ENCODE data around the gene TESMIN.
A peak's percentile ranks its signal among the peaks of the same experiment; 100 is the strongest.

Gene TESMIN

DNA sequence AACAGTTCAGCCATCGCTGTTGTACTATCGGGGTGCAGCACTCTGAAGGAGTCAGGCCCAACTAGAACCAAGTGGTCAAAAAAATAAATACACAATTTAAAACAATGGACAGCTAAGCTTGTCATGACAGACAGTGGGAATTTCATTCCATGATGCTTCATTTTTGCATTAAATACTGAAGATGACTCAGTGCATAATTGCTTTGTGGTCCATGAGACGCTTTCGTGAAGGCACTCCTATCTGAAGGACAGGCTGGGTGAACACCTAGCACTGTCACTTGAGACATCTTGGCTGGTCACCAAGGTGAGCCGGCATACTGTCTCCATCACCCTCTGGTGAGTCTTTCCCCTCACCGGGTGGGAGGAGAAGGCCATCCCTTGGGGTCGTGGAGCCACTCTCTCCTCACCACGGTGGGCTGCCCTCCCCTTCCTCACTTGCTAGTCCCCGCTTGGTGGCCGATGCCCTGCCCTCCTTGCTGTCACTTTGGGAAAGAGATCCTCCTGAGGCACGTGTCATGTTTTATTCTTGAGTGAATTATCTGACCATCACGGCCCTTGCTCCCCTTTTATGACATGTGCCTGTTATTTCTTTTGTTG lies 4.9 kb upstream of the TESMIN start:
- TF ChIP-seq, protein P1, sequence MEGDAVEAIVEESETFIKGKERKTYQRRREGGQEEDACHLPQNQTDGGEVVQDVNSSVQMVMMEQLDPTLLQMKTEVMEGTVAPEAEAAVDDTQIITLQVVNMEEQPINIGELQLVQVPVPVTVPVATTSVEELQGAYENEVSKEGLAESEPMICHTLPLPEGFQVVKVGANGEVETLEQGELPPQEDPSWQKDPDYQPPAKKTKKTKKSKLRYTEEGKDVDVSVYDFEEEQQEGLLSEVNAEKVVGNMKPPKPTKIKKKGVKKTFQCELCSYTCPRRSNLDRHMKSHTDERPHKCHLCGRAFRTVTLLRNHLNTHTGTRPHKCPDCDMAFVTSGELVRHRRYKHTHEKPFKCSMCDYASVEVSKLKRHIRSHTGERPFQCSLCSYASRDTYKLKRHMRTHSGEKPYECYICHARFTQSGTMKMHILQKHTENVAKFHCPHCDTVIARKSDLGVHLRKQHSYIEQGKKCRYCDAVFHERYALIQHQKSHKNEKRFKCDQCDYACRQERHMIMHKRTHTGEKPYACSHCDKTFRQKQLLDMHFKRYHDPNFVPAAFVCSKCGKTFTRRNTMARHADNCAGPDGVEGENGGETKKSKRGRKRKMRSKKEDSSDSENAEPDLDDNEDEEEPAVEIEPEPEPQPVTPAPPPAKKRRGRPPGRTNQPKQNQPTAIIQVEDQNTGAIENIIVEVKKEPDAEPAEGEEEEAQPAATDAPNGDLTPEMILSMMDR (IDR thresholded peaks at IDR 0.05; ENCODE audit: insufficient read depth, low read depth, low read length, missing control alignments) = no peak

DNA sequence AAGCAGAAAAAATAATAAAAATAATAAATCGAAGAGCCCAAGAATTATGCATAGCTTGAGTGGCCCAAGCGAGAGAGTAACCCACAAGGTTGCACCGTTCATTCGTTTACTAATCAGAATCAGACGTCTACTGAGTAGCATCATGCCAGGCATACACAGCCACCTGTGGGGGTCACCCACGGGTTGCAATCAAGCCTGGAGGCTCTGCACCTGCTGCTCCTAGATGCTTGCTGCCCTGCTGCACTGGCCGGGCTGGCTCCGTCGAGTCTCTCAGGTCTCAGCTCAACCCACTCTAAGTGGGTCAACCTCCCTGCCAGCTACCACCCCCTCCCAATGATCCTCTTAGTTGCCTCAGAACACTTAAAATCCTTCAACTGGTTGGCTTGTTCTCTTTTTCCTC lies 2.0 kb upstream of the TESMIN start:
- TF ChIP-seq, protein P1 (IDR thresholded peaks at IDR 0.05; ENCODE audit: insufficient read depth, low read depth, low read length, missing control alignments) = no peak
- no peak overlapping the region for H3K4me3 ChIP-seq (ENCODE audit: low read length)
- no peak for DNase-seq (ENCODE audit: low read depth)

More for the DNA sequence above, 4.9 kb upstream of the TESMIN start:
- peak; percentile 10 for DNase-seq (ENCODE audit: low read depth)
- no peak overlapping the region for H3K4me3 ChIP-seq (ENCODE audit: low read length)

DNA sequence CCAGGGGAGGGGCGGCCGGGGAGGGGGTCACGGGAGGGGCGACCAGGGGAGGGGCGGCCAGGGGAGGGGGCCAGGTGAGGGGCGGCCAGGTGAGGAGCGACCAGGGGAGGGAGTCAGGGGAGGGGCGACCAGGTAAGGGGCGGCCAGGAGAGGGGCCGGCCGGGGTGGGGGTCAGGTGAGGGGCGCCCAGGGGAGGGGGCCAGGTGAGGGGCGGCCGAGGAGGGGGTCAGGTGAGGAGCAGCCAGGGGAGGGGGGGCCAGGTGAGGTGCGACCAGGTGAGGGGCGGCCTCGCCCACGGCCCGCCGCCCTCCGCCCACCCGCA lies 355 bp downstream of the TESMIN start:
- no peak for DNase-seq (ENCODE audit: low read depth)
- H3K4me3 ChIP-seq (ENCODE audit: low read length) = peak overlapping the region; percentile 22
- TF ChIP-seq, protein P1 (IDR thresholded peaks at IDR 0.05; ENCODE audit: insufficient read depth, low read depth, low read length, missing control alignments) = no peak

DNA sequence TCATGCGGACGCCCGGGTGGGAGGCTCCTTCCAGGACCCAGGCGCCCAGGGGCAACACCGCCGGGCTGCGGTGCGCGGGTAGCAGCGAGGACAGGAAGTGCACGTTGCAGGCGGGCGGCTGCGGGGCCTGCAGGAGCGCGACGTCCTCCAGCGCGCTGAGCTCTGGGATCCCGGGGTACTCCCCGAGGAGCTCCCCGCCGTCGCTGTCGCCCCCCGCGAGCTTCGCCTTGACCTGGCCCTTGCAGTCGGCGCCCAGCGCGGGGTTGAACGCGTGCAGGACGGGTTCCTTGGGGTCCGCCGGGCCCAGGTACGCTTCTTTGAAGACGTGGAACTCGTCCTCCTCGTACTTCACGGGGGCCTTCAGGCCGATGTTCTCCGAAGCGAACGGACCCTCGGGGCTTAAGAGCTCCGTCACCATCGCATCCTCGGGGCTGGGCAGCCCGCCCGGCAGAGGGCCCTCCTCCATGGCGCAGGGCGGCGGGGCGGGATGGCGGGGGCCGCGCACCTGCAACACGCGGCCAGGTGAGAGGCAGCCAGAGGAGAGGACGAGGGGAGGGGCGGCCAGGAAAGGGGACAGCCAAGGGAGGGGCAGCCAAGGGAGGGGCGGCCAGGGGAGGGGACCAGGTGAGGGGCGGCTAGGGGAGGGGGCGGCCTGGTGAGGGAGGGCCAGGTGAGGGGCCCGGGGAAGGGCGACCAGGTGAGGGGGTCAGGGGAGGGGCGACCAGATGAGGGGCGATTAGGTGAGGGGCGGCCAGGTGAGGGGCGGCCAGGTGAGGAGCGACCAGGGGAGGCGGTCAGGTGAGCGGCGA lies 921 bp downstream of the TESMIN start:
- H3K4me3 ChIP-seq (ENCODE audit: low read length) = no peak overlapping the region
- DNase-seq (ENCODE audit: low read depth) = peak; percentile 7
- TF ChIP-seq, protein P1 (IDR thresholded peaks at IDR 0.05; ENCODE audit: insufficient read depth, low read depth, low read length, missing control alignments) = no peak

DNA sequence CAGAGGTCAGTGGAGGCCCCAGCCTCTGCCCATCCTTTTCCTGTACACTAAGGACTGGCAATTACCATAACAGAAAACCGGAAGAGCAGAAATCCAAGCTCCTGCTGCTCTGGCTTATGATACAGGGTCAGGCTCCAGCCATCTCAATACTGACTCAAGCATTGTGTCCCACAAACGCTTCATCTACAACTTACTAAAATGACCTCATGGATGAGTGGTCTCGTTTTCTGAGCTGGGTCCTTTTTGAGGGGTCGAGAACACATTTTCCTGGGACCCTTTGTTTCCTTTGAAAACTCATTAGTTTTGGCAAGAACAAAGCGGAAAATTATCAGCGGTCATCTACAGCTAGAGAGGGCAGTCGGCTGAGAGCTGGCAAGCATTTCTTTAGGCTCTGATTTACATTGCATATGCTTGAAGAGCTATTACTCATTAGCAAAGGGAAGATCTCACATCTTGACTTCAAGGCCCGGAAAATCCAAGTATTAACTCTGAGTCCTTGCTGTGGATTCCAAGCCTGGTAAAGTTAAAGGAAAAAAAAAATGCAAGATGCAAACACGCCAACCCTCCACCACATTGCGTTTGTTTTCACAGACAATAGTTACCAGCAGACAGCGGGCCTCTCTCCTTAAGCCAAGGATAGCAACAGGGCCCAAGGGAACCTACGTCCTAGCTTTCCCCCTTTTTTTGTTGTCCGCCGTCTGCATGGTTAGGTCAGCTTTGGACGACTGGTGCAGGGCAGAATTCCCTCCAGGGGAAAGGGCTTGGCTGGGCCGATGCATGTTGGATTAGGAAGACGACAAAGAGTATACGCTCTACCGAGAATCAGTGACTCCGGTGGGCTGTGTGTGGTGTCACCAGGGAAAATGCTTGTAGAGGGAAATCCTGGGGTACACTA lies 1.8 kb downstream of the TESMIN start:
- DNase-seq (ENCODE audit: low read depth) = no peak
- no peak overlapping the region for H3K4me3 ChIP-seq (ENCODE audit: low read length)
- TF ChIP-seq, protein P1 (IDR thresholded peaks at IDR 0.05; ENCODE audit: insufficient read depth, low read depth, low read length, missing control alignments) = no peak

DNA sequence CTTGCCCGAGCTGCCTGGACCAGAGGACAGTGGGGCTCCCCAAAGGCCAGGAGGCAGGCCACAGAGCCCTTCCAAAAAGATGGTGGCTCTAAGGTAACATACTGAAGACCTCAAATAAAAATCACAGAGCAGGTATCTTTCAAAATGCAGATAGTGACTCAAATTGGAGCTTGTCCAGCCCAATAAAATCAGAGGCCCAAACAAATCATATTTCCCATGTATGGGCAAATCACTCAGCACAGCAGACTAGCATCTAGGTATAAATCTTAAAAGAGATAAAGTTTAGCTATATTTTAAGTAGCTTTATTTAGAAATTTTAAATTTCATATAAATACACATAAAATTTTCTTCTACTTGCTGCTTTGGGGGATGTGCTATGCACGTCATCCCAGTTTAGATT lies 3.3 kb downstream of the TESMIN start:
- H3K4me3 ChIP-seq (ENCODE audit: low read length) = no peak overlapping the region
- DNase-seq (ENCODE audit: low read depth) = no peak
- TF ChIP-seq, protein P1 (IDR thresholded peaks at IDR 0.05; ENCODE audit: insufficient read depth, low read depth, low read length, missing control alignments) = no peak
